GM18519 (cell line): ENCODE measurements around the gene PRKN.
A peak's percentile ranks its signal among the peaks of the same experiment; 100 is the strongest.

Experiments used
- ATAC-seq: cut with Tn5 transposase; IDR thresholded peaks from one replicate; pipeline ENCODE4 v1.9.1; 2021; ENCODE audit warnings: mild to moderate bottlenecking, moderate library complexity; ENCODE audit not compliant: unreplicated experiment, low FRiP score

PRKN gene

DNA sequence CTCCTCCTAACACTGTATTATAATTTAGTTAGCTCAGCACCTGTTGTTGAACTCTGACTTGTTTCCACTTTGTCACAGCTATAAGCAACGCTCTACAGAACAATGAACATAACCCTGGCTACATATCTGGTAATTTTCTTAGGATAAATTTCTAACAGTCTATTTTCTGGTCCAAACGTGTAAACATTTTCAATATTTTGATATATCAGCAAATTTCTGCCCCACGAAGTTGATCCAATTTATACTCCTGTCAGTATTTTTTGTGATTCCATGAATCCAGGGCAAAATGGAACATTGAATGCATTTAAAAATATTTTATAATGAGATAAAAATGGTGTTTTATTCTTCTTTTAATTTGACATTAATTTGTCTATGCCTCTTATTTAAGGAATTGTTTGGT, 1005.2 kb downstream of the PRKN start:
- ATAC-seq: no peak

- ATAC-seq: no peak
Measured at GRCh38 chr6:161721511-161721910, 1006.1 kb downstream of the PRKN start.

GRCh38 chr6:161716176-161716575, 1011.4 kb downstream of the PRKN start:
- ATAC-seq: no peak

GRCh38 chr6:161711938-161712337, 1015.6 kb downstream of the PRKN start:
- ATAC-seq: no peak

DNA sequence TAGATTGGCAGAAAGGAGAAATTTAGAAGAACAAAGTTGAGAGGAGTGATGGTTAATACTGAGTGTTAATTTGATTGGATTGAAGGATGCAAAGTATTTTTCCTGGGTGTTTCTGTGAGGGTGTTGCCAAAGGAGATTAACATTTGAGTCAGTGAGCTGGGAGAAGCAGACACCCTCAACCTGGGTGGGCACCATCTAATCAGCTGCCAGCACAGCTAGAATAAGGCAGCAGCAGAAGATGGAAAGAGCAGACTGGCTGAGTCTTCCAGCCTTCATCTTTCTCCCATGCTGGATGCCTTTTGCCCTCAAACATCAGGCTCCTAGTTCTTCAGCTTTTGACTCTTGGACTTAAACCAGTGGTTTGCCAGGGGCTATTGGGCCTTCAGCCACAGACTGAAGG, 1016.1 kb downstream of the PRKN start:
- ATAC-seq: no peak

DNA sequence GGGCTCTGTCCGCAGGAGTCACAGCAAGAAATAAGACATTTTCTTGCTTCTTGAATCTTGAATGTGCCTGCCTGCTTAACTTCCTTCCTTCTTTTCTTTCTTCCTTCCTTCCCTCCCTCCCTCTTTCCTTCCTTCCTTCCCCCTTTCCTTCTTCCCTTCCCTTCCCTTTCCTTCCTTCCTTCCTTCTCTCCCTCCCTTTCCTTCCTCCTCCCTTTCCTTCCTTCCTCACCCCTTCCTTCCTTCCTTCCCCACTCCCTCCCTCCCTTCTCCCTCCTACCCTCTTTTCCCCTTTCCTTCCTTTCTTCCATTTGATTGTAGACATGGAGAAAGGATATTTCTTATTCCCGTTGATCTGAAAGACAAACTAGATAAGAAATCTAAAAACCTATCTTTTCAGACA, 1016.9 kb downstream of the PRKN start:
- no peak for ATAC-seq

- ATAC-seq: no peak
Measured at GRCh38 chr6:161701056-161701455, 1026.5 kb downstream of the PRKN start.

- ATAC-seq: no peak
Measured at GRCh38 chr6:161696801-161697200, 1030.8 kb downstream of the PRKN start.

- ATAC-seq: peak; percentile 69
Measured at GRCh38 chr6:161694995-161695394, 1032.6 kb downstream of the PRKN start.

GRCh38 chr6:161686655-161687054, 1040.9 kb downstream of the PRKN start:
- ATAC-seq: no peak

GRCh38 chr6:161684731-161685475, 1042.7 kb downstream of the PRKN start:
- ATAC-seq: no peak

- no peak for ATAC-seq
Measured at GRCh38 chr6:161683400-161683799, 1044.2 kb downstream of the PRKN start.

DNA sequence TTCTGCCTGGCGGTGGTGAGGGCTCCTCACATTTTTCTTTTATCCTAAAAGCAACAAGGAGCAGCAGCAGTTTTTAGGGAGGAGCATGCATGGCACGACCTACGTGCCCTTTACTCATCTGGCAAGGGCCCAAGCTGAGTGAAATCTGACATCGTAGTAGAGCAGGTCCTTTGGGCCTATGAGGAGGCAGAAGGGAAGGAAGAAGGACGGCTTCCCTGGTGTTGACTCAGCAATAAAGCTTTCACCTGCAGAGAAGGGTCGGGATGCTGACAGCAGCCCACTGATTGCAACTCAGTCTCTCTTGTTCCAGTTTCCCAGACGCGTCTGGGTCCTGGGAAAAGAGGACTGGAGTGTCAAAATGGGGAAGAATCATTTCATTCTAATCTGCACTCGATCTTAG, 1044.6 kb downstream of the PRKN start:
- ATAC-seq: no peak

DNA sequence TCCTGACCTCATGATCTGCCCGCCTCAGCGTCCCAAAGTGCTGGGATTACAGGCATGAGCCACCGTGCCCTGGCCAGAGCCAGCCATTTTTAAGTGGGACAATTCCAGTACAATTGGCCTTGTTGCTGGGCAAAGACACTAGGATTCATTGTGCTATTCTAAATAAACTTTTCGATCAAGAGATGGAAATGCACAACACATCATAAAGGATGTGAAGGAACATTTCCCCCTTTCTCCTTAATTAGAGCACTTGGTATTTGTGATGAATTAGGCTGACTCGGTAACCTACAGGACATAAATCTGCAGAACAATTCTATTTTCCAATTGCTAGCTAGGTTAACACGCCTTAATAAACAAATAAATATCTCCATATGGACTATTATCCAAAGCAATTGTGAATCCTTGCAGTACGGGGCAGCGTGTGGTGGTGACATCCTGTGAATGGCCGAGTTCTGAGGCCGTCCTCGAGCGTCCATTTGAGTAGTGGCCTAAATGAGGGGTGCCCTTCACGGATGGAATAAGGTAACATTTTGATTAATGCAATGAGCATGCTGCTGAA, 1047.5 kb downstream of the PRKN start:
- no peak for ATAC-seq

DNA sequence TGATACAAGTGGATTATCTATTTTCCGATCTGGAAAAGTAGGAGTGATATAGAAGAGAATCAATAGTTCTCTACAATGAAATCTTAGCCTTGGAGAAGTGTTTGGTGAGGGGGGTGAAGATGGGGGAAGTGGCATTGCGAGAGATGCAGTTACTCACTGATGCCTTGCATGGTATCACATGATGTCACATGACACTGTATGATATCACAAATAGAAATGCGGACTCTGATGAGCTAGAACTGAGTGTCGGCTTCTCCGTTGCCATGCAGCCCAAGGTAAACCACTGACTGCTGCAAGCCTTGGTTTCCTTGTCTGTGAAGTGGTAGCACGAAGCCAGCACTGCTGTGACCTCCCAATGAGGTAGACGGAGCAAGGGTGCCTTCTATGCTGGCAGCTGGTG, 1050.4 kb downstream of the PRKN start:
- no peak for ATAC-seq

- ATAC-seq: peak; percentile 58
Measured at GRCh38 chr6:161676586-161676985, 1051.0 kb downstream of the PRKN start.

DNA sequence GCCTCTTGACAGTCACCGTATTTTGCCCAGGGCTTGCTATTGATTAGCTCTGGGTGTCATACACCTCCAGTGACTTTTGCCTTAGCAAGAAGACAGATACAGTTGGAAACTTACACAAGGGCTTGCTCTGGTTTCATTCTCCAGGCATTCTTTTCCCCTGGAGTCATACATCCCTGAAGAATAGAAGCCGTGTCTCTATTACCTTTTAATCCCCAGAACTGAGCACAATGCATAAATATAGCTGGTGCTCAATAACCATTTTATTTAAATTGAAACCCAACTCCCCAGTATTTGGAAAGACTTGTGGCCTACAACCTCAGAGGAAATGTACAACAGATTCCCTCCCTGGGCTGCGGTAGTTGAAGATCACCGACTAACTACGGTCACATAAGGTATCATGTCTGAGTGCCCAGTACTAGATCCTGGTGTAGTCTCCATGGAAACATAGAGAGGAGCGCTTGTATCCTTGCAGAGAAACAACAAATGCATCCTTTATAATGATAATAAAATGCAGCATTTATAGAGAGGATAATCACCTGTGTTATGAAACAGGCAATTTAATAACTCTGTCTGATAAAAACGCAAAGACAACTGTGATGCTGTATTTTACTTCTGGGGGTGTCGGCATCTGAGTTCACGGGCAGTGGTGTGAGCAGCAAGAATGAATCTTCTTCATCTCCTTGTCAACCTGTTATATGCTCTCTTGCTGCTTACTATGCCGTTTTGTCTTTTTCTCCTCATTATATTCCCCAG, 1052.5 kb downstream of the PRKN start:
- ATAC-seq: no peak

DNA sequence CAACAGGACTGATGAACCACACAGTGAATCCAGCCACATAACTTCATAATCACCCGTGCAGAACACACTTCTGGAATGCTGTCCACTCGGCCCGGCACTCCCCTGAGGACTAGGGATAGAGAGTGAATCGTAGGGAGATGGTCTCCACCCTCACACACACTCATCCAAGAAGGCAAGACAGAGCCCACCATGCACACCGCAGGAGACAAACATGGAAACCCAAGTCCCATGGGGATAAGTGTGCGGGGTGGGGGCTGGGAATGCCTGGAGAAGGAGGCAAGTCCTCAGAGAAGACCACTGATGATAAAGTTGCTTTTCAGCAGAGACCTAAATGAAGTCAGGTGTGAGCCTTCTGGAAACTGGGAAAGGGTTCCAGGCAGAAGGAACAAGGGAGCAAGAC, 1054.5 kb downstream of the PRKN start:
- no peak for ATAC-seq

- ATAC-seq: no peak
Measured at GRCh38 chr6:161671117-161671516, 1056.4 kb downstream of the PRKN start.

DNA sequence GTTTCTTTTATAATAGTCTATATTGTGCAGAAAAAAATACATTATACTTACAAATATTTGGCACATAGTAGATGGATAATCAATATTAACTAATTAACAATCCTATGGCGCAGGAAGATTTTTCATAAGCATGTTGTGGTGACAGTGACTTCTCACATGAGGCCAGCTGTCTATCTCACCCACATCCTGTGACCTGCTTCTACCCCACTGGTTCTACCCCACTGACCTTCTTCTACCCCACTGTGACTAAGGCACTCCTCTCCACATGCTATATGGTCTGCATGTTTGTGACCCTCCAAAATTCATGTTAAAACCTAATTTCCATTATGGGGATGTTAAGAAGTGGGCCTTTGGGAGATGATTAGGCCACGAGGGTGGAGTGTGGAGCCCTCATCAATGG, 1058.9 kb downstream of the PRKN start:
- ATAC-seq: no peak

GRCh38 chr6:161667957-161668356, 1059.6 kb downstream of the PRKN start:
- ATAC-seq: no peak

DNA sequence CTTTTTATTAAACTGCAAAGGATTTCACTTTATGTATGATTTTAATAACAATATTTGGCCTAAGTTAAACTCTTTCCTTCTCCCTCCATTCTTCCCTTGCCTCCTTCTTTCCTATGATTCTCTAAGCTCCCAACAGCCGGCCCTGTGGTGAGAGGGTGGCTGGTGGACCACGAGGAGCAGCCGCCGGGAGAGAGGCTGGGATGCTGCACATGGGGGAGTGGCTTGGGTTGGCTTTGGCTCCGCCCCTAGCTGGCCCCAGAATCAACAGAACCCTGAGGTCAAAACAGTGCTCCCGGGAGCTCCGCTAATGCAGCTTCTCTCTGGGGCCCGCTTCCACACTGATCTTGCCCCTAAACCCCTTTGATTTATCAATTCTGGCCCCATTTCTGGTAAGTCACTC, 1063.9 kb downstream of the PRKN start:
- ATAC-seq: no peak
